SIG-M5 (cell line): ENCODE results near the gene LAMB1.
"Not testable (repeated sequence)": the region's sequence is repeated elsewhere in the genome, so short reads cannot be mapped to it uniquely, and the experiment has no call there.

Source experiments
- DNase-seq: peaks from one replicate; lab custom pipeline; 2025; lab: John Stamatoyannopoulos, UW

Gene LAMB1

GRCh38 chr7:107971613-107972012, 31.3 kb downstream of the LAMB1 start:
- DNase-seq = no peak

GRCh38 chr7:107971100-107971499, 31.9 kb downstream of the LAMB1 start:
- no peak for DNase-seq

- no peak for DNase-seq
These were observed 33.1 kb downstream of the LAMB1 start for GRCh38 chr7:107969856-107970255.

- no peak for DNase-seq
These were observed 34.5 kb downstream of the LAMB1 start for GRCh38 chr7:107968449-107968848.

GRCh38 chr7:107967420-107967819, 35.5 kb downstream of the LAMB1 start:
- no peak for DNase-seq

- DNase-seq = no peak
These were observed 36.2 kb downstream of the LAMB1 start for GRCh38 chr7:107966711-107967110.

- DNase-seq = no peak
These were observed 38.5 kb downstream of the LAMB1 start for GRCh38 chr7:107964510-107964909.

- DNase-seq = no peak
These were observed 40.1 kb downstream of the LAMB1 start for GRCh38 chr7:107962817-107963216.

GRCh38 chr7:107961405-107961804, 41.6 kb downstream of the LAMB1 start:
- DNase-seq = no peak

- no peak for DNase-seq
These were observed 42.7 kb downstream of the LAMB1 start for GRCh38 chr7:107960272-107960671.

GRCh38 chr7:107959527-107959898, 43.4 kb downstream of the LAMB1 start:
- no peak for DNase-seq

- DNase-seq = no peak
These were observed 44.0 kb downstream of the LAMB1 start for GRCh38 chr7:107958764-107959526.

- no peak for DNase-seq
These were observed 45.5 kb downstream of the LAMB1 start for GRCh38 chr7:107957436-107957835.

GRCh38 chr7:107956950-107957349, 46.0 kb downstream of the LAMB1 start:
- not testable (repeated sequence) for DNase-seq

GRCh38 chr7:107955394-107955793, 47.6 kb downstream of the LAMB1 start:
- no peak for DNase-seq

GRCh38 chr7:107953924-107954303, 49.0 kb downstream of the LAMB1 start:
- no peak for DNase-seq

GRCh38 chr7:107953265-107953923, 49.6 kb downstream of the LAMB1 start:
- DNase-seq = no peak

- DNase-seq = no peak
These were observed 51.1 kb downstream of the LAMB1 start for GRCh38 chr7:107951896-107952295.

GRCh38 chr7:107951172-107951787, 51.7 kb downstream of the LAMB1 start:
- DNase-seq = no peak

GRCh38 chr7:107949443-107949935, 53.5 kb downstream of the LAMB1 start:
- DNase-seq = no peak

- DNase-seq = no peak
These were observed 54.1 kb downstream of the LAMB1 start for GRCh38 chr7:107948645-107949442.

GRCh38 chr7:107946881-107947280, 56.1 kb downstream of the LAMB1 start:
- DNase-seq = no peak
